HTERT RPE-1 (cell line): ENCODE data around the gene HSPA12B.

Experiments used
- in situ Hi-C: fragments of 300-500 bp; cut with MboI; formaldehyde crosslinking; loops from 4 replicates; pipeline ENCODE4 v1.14.3; 2020; ENCODE audit warnings: low sequenced_read_pairs

The HSPA12B gene

GRCh38 chr20:3702611-3703391 lies 29.7 kb upstream of the HSPA12B start:
- in situ Hi-C loops: no loop called here

GRCh38 chr20:3704087-3704486 lies 28.4 kb upstream of the HSPA12B start:
- in situ Hi-C loops: no loop called here

- in situ Hi-C loops: no loop called here
Observed at GRCh38 chr20:3705491-3705969, 27.0 kb upstream of the HSPA12B start.

- in situ Hi-C loops: no loop called here
Observed at GRCh38 chr20:3705970-3706739, 26.3 kb upstream of the HSPA12B start.

GRCh38 chr20:3706774-3707507 lies 25.5 kb upstream of the HSPA12B start:
- in situ Hi-C loops: no loop called here

- in situ Hi-C loops: no loop called here
Observed at GRCh38 chr20:3707508-3707899, 25.0 kb upstream of the HSPA12B start.

- in situ Hi-C loops: no loop called here
Observed at GRCh38 chr20:3710011-3710466, 22.4 kb upstream of the HSPA12B start.

GRCh38 chr20:3710703-3711483 lies 21.6 kb upstream of the HSPA12B start:
- in situ Hi-C loops: no loop called here

- in situ Hi-C loops: no loop called here
Observed at GRCh38 chr20:3711484-3711941, 21.0 kb upstream of the HSPA12B start.

GRCh38 chr20:3712279-3712873 lies 20.1 kb upstream of the HSPA12B start, which contains the start of gene SIGLEC1:
SIGLEC1 (minus strand) TSS chr20:3712600; CDS start chr20:3707128, 5,472 bp downstream.
- in situ Hi-C loops: no loop called here

- in situ Hi-C loops: no loop called here
Observed at GRCh38 chr20:3714092-3714491, 18.4 kb upstream of the HSPA12B start.

- in situ Hi-C loops: no loop called here
Observed at GRCh38 chr20:3716195-3716834, 16.2 kb upstream of the HSPA12B start.

GRCh38 chr20:3719046-3719445 lies 13.4 kb upstream of the HSPA12B start:
- in situ Hi-C loops: no loop called here

GRCh38 chr20:3720068-3720467 lies 12.4 kb upstream of the HSPA12B start:
- in situ Hi-C loops: no loop called here

GRCh38 chr20:3720626-3721025 lies 11.9 kb upstream of the HSPA12B start:
- in situ Hi-C loops: no loop called here

GRCh38 chr20:3721912-3722311 lies 10.6 kb upstream of the HSPA12B start:
- in situ Hi-C loops: no loop called here

GRCh38 chr20:3723284-3723683 lies 9.2 kb upstream of the HSPA12B start:
- in situ Hi-C loops: no loop called here

GRCh38 chr20:3724356-3724755 lies 8.1 kb upstream of the HSPA12B start:
- in situ Hi-C loops: no loop called here

- in situ Hi-C loops: no loop called here
Observed at GRCh38 chr20:3727401-3728021, 5.0 kb upstream of the HSPA12B start.
